NCI-H69 (cell line): Measurements from ENCODE around the gene CCDC13.

Source experiments
- DNase-seq: peaks from one replicate; lab custom pipeline; 2025; lab: John Stamatoyannopoulos, UW

Gene CCDC13

DNA sequence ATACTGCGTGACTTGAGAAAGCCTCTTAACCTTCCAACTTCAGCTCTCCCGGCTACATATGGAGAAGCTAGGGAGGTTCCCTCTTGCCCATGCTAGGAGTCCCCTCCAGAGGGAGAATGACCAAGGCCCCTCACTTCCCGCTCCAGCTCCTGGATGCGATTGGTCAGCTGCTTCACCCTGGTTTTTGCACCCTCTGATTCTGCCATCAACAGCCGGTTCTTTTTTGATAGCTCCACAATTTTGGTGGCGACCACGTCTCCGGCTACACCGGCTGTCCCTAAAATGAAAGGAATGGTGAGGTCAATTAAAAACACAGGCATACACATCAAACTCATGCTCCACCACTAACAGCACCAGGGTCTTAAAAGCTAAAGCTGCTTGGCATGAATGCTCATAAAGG, 20.6 kb downstream of the CCDC13 start:
- DNase-seq = no peak

DNA sequence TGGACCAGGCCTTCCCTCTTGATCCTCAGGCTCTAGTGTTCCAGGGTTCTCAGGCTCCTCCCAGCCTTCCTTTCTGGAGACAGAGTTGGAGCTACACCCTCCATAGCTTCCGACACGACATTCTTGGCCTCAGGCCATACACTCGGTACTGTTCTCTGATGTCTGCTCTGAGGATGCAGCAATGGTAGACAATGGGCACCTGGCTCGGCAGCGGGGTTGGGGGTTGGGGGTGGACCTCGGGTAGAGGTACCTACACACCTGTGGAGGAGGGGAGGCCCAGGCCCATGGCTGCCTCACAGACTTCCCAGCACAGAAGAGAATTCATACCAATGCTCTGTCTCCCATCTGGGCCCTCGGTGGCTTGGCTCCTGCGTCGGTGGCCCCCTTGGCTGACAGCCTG, 21.4 kb downstream of the CCDC13 start:
- no peak for DNase-seq

DNA sequence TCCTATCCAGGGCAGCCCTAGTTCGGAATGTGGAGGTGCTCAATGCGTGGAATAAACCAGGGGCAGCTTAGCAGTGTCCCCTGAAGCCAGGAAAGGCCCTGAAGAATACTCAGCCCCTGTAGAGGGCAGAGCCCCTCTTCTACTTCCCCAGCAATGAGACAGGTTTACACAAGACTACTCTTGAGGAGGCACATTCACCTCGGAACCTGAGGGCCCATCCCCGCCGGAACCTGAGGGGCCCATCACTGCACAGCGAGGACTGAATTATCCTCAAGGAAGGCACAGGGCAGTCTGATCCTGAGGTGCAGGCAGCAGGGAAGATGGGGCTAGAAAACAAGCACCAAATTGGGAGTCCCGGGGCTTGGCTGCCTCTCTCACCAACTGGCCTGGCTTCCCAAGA, 22.2 kb downstream of the CCDC13 start:
- DNase-seq = no peak

DNA sequence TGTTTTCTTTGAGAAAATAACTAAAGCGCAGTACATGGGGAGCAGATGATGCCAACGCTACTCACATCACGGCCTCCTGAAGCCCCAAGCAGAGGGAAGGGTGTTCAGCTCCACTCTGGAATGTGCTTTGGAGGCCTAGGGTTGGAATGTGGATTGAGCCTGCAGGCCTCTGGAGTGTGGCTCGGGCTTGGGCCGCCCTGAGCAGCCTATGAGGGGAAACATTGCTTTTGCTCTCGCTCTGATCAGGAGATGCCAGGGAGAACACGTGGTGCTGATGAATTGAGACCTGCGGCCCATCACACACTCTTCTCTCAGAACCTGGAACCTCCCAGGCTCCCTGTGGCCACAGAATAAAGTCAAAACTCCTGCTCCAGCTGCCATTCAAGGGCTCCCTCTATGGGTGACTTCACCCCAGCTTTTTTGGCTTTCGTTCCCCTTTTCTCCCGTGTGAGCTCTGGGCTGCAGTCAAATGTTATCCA, 23.3 kb downstream of the CCDC13 start:
- DNase-seq = peak; percentile 8

DNA sequence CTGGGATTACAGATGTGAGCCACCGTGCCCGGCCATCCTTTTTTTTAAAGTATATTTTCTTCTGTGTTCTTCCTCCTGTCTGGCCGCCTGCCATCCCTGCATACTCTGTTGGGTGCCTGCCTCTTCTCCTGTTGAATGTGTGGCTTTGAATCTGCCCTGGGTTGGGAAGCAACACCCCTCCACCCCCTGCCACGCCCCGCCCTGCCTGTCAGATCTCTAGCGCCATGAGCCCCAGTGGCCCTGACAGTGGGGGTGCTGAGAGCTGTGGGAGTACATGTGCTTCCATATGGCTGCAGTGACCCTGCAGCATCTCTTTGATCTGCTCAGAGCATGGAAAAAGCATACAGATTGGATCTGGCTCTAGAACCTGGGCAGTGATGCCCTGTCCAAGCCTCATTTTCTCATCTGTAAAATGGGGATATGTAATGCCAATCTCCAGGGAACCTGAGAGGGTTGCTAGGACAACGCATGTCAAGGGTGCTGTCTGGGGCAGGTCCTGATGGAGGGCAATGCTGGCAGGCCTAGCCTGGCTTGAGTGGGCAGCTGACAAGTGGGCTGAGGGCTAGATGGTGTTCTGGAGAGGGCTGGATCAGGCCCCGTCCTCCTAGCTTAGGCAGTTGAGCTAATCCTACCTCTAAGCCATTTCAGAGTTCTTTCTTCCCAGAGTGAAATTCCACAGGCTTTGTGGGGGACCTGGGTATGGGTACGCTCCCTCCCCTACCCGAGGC, 23.9 kb downstream of the CCDC13 start:
- peak; percentile 57 for DNase-seq

DNA sequence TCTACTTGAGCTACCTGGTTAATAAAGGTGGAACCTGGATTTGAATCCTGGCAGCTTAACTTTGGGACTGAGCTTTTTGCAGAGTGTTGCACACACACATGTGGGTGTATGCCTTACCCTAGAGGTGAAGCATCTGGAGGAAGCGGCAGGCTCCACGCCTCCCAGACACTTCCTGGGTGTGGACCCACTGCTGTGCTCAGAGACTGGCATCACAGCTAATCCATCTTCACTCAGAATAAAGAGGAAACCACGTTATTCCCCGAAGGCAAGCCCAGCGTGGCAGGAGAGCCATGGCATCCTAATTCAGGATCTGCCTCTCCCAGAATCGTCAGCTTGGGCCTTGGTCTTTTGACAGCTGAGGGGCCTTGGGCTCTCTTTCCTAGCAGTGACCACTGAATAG, 25.5 kb downstream of the CCDC13 start:
- peak; percentile 64 for DNase-seq

DNA sequence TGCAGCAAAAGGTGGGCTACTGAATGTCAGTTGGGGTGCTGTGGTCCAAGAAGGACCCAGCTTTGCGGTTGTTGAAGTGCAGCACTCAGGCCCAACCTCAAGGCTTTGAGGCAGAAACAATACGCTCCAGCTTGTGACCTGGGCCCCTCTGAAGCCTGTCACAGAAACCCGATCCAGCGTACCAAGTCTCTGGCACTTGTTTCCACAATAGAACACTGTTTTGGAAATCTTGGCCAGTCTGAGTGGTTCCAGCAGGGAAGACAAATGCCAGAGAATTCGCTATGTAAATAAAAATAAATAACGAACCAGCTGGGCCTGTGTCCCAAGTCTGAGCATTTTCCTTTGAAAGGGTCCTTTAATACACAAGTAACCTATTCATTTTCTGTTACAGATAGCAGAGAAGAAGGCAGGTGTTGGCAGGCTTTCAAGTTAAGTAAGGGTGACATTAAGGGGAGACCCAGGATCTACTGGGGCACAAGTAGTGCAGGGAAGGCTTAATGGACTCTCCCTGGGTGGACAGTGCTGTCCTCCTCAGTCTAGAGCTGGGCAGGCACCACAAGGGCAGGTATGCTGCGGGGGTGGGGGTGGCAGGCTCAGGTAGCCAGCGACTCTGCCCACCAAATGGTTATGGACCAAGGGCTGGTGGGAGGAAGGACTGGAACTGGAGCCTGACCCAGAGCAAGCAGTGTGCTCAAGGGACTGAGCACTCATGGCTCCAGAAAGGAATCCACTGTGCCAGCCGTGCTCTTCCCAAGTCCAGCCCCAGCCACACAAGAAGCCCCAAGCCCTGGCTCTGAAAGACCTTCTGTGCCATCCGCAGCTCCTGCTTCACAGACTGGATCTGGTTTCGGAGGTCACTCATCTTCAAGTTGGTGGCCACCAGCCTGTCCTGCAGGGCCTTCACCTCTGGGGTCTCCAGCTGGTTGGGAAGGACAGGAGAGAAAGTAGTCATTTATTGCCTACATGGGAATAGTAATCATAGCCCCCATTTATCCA, 26.3 kb downstream of the CCDC13 start:
- peak; percentile 72 for DNase-seq

DNA sequence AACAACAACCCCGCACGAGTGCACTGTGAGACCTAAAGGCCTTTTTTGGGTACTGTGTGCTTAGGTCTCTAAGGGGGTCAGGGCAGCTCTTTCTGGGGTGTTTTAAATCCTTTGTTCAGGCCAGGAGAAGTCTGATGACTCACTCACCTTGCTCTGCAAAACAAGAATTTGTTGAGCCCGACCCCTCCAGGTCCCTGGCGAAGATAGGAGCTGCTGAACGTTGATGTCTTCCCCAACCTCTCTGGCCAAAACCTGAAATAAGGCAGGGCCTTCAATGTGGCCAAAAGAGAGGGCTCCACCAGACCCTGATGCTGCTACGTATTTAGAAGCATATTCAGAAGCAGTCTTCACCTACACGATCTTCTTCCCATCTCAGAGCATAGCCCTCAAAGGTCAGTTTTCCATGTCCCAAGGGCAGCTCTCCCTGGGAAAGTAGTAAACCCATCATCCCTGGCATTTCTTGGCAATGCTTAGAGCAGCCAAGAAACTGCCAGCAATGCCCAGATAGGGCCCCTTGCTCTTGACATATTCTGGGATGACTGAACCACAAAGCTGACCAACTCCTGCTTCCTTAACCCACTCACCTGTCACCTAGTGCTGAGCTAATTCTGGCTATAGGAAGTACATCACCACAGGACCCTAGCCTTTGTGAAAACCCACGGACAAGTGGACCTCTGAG, 27.1 kb downstream of the CCDC13 start:
- peak; percentile 5 for DNase-seq

DNA sequence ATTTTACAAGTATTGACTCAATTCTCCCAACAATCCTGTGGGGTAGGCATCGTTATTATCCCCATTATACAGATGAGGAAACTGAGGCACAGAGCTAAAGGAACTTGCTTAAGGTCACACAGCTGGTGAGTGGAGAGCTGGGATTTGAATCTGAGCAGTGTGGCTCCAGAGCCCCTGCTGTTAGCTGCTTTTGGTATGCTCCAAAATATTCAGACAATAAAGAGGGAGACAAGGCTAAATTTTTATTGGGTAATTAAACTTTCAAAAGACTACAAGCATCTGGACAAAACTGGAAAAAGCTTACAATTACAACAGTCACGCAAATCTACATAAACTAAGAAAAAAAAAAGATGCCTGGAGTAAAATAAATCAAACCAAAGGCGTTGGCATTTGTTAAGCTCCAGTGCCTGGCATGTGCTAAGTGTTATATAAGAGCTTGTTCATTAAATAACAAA, 27.7 kb downstream of the CCDC13 start:
- peak; percentile 4 for DNase-seq

DNA sequence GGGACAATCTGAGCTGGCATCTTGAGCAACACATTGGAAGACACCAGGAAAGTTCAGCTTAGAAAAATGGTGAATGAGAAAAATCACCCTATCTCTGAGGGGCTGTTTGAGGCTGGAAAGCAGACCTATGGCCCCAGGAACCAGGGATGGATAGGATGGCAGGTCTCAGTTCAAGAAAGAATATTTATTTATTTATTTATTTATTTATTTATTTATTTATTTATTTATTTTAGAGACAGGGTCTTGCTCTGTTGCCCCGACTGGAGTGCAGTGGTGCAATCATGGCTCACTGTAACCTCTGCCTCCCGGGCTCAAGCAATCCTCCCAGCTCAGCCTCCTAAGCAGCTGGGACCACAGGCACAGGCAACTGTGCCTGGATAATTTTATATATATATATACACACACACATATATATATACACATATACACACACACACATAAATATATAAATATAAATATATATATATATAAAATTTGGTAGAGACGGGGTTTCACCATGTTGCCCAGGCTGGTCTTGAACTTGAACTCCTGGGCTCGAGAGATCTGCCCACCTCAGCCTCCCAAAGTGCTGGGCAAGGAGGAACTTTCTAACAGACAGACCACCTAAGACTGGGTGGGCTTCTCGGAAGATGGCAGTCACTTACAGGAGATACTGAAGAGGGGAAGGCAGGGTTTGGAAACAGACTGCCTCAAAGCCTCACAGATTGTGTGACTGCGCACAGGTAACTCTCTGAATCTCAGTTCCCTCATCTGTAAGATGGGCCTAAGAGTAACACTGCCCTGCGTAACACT, 29.7 kb downstream of the CCDC13 start:
- DNase-seq = no peak

DNA sequence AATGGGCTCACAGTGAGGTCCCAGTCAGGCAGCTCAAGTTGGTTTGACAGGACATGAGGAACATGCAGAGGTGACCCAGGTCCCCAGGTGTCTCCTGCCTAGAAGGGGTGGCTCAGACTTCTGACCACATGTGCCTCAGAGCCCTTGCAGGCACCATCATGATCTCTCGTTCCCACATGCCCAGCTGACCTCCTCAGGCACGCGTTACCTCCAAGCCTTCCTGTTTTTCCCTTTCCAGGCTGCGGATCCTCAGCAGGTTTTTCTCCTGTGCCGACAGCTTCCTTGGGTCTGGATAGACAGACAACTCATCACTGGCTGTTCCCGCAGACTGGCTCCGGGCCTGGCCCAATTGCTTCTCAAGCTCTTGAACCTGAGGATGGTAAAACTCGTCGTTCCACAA, 30.4 kb downstream of the CCDC13 start:
- no peak for DNase-seq

DNA sequence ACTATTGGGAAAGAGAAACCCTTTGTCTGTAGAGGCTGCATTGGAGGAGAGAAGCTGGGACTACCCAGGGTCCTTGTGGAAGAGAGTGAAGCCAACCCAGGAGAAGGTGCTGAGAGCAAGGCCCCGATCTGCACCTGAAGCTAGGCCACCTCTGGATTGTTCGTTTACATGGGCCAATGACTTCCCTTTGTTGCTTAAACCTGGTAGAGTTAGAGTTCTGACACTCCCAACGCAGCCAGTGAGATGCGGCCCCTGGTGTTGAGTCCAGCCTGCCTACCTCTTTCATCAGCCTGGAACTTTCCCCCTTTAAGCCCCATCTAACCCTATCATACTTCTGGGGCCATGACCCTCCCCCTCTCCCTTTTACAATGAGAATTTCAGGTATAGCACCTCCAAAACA, 30.8 kb downstream of the CCDC13 start:
- no peak for DNase-seq

DNA sequence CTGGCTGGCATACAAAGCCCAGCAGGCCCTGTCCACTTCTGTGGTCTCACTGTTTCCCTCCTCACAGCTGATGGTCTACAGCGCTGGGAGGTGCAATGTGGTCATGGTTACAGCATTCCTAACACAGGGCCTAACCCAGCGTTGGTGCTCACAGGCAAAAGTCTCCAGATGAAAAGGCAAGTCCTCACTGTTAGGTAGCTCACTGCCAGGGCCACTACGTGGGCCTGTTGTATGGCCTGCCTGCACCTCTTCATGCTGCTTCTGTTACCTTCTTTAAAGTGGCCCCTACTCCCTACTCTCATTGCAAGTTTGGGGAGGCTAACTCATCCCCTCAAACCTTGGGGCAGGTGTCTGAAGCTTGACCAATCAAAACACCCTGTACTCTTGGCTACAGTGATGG, 31.3 kb downstream of the CCDC13 start:
- DNase-seq = no peak

DNA sequence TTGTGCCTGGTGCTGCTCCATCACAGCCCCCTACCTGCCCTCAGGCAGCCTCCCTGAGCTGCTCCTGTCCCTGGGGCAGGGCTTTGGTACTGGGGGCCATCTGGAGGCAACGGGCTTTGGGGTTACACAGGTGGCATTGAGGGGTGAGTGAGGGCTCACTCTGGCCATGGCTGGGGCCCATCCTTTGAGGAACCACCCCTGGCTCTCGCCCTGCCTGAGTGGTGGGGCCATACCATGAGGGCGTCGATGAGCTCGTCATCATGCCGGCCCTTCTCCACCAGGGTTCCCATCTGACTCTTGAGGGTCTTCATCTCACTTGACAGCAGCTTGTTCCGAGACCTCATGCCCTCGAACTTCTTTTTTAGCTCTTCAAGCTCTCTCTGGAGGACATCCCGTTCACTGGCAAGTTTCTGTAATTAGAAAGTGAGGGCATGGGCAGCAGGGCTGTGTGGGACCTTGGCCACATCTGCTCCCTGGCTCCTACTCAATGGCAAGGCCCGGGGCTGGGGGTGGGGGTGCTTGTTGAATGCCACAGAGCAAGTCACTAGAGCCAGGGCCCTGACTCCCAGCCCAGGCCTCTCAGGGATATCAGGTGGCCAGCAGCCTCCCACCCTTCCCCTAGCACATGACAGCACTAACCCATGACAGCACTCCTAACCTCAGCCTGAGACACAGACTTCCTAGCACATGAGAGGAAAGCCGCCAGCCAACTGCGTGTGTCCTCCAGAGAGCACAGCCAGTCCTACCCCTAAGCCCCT, 33.5 kb downstream of the CCDC13 start:
- no peak for DNase-seq

DNA sequence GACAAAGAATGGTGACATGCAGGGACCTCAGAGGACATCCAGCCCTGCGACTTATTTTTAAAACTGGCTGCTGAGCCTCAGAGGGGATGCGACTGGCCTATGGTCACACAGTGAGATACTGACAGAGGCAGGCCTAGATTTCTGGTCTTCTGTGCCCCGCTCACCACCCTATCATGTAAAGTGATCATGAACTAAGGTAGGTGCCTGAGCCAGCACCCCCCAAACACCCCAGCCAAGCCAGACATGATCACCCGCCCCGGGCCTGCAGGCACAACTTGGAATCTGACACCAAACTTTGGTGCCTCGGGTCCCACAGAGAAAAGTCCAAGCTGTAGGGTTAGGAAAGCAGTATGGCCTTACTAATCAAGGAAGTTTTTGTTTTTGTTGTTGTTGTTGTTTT, 36.5 kb downstream of the CCDC13 start:
- no peak for DNase-seq

DNA sequence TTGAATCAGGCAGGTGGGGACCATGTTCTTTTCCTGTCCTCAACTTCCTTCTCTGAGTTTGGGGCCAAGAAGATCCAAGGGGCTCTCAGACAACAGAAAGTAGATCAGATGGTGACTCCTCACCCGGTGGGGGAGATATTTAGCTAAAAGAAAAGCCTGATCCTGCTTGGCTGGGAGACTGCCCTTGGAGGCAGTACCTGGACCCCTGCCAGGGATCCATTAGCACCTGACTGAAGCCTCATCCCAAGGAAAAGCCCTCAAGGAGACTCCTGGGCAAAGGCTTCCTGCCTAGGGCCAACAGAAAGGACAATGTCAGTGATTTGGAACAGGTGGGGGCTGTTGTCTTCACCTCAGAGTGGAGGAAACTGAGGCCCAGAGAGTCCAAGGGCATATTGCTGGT, 37.0 kb downstream of the CCDC13 start:
- peak; percentile 77 for DNase-seq

DNA sequence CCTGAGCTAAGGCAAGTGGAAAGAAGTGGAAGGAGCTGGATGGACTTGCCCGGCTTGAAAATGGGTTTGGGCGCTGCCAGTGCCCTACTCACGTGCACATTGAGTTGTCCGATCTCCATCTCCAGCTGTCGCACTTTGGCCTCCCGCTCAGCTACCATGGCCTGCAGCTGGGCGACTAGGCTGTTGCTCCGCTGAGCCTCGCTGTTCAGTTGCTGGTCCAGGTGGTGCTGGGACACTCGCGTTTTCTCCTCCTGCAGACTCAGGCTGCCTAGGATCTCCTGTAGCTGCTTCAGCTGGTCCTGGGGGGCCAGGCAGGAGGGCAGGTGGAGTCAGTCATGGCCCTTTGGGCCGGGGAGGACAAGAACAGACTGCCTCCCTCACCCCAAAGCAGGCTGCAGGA, 37.4 kb downstream of the CCDC13 start:
- no peak for DNase-seq

DNA sequence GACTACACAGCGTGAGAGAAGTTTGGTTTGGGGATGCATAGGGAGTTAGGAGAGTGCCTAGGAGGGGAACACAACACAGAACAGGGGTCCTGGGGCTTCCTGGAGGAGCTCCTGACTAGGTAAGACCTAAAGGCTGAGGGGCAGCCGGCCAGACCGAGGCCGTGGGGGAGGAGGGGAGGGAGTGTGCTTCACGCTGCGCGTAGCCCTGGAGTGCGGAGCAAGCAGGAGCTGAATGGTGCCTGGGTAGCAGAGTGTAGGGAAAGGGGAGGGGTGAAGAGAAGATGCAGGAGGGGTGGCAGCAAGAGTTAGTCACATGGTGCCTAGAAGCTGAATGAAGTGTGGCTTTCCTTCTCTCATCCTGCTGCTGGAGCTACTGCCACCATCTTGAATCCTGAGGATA, 38.0 kb downstream of the CCDC13 start:
- no peak for DNase-seq

DNA sequence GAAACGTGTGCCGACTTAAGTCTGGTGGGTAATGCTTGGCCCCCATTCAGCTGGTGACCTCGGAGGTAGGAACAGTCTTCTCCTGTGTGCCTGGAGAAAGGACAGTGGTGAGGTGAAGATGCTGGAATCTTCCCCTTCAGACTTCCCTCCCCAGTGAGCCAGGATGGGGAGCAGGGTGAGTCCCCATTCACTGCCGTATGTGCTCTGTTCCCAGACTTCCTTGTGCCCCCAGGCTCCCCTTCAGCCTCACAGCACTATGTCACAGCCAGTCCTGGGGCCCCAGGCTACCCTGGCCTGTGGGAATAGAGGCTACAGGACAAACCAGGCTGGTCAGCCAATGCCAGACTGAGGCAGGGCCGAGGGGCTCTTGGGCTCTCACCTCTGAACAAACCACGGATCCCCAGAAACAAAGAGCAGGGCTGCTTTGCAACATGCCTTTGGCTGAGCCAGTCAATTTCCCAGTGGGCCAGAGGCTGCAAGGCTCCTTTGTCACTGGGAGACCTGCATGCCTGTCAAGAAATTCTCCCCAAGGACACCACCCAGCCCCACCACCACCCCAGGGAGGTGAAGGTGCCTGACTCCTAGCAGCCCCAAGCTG, 38.7 kb downstream of the CCDC13 start:
- DNase-seq = no peak

DNA sequence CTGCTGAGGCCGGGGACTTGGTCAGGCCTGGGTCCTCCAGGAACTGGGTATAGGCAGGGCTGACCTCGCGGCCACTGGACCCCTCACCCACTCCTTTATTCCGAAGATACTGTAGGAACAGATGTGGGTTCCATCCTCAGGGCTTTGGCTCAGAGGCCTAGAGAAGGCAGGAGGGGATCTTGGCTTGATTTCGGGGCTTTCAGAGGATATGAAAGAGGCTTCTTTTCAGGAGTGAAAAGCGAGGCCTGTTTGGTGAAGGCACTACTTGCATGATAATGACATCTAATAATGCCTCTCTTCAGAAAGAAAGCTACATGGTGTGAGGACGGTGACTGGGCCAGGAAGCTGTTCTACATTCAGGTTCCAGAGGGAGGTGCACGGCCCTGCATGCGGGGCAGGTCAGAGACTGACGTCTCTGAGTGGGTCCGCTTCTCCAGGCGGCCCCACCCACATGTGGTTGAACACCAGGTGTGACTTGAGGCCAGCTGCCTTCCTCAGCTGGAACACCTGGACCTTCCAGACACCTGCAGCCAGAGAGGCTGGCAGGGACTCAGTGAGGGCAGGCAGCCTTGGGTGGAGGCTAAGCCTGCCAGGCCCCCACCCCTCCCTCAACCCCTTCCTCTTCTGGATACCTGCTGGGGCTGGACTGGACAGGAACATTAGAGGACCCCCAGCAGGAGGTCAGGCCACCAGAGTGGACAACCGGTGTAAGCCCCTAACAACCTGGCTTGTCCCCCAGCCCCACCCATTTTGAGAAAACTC, 39.4 kb downstream of the CCDC13 start:
- DNase-seq = peak; percentile 9
